ENCODE data around the gene TRIP12.
A peak's percentile ranks its signal among the peaks of the same experiment; 100 is the strongest.
"Not testable (repeated sequence)": the region's sequence is repeated elsewhere in the genome, so short reads cannot be mapped to it uniquely, and the experiment has no call there.

The TRIP12 gene

GRCh38 chr2:229821316-229821715 lies 100.5 kb downstream of the TRIP12 start:
- no peak for DNase-seq

- no peak for DNase-seq
Measured at GRCh38 chr2:229818230-229818629, 103.6 kb downstream of the TRIP12 start.

GRCh38 chr2:229815858-229816257 lies 106.0 kb downstream of the TRIP12 start:
- DNase-seq = peak; percentile 24

GRCh38 chr2:229815342-229815741 lies 106.5 kb downstream of the TRIP12 start:
- DNase-seq = no peak

- DNase-seq = no peak
Measured at GRCh38 chr2:229810786-229811185, 111.0 kb downstream of the TRIP12 start.

- DNase-seq = no peak
Measured at GRCh38 chr2:229805559-229805958, 116.2 kb downstream of the TRIP12 start.

- DNase-seq = no peak
Measured at GRCh38 chr2:229802785-229803184, 119.0 kb downstream of the TRIP12 start.

GRCh38 chr2:229800997-229801754 lies 120.6 kb downstream of the TRIP12 start:
- peak; percentile 30 for DNase-seq

- no peak for DNase-seq
Measured at GRCh38 chr2:229798446-229799155, 123.2 kb downstream of the TRIP12 start.

GRCh38 chr2:229795058-229795457 lies 126.8 kb downstream of the TRIP12 start:
- DNase-seq = no peak

- no peak for DNase-seq
Measured at GRCh38 chr2:229794636-229795035, 127.2 kb downstream of the TRIP12 start.

GRCh38 chr2:229786289-229786688 lies 135.5 kb downstream of the TRIP12 start:
- not testable (repeated sequence) for DNase-seq

GRCh38 chr2:229784791-229785190 lies 137.0 kb downstream of the TRIP12 start:
- DNase-seq = no peak

- no peak for DNase-seq
Measured at GRCh38 chr2:229783108-229783721, 138.6 kb downstream of the TRIP12 start.

GRCh38 chr2:229780856-229781773 lies 140.7 kb downstream of the TRIP12 start:
- DNase-seq = peak; percentile 57

- no peak for DNase-seq
Measured at GRCh38 chr2:229779650-229780049, 142.2 kb downstream of the TRIP12 start.

GRCh38 chr2:229777716-229778115 lies 144.1 kb downstream of the TRIP12 start:
- no peak for DNase-seq

GRCh38 chr2:229775614-229776313 lies 146.0 kb downstream of the TRIP12 start:
- peak; percentile 10 for DNase-seq

GRCh38 chr2:229774237-229774636 lies 147.6 kb downstream of the TRIP12 start:
- no peak for DNase-seq

GRCh38 chr2:229768235-229768634 lies 153.6 kb downstream of the TRIP12 start:
- DNase-seq = no peak

GRCh38 chr2:229765721-229766120 lies 156.1 kb downstream of the TRIP12 start:
- DNase-seq = no peak

- no peak for DNase-seq
Measured at GRCh38 chr2:229761663-229762062, 160.1 kb downstream of the TRIP12 start.

Data from HCEC 1CT (cell line).